Spleen (tissue), 7 donors: ENCODE results near the gene USP5.

Experiments used
- CTCF ChIP-seq, 11 experiments: fragments of 200-600 bp in 7 of 11; fragments of 450-650 bp in 4 of 11; sonication (generic) in 4 of 11; IDR thresholded peaks in 8 of 11; conservative IDR thresholded peaks in 3 of 11; 1 replicate in 7 of 11; 2 replicates in 4 of 11; pipeline versions ENCODE4 v1.4.0 to v1.8.0; 2016 to 2021; ENCODE audit warnings: antibody characterized with exemption in 11 of 11, inconsistent platforms in 4 of 11, mild to moderate bottlenecking in 1 of 11
- POLR2A ChIP-seq, 3 donors: fragments of 450-650 bp; IDR thresholded peaks; one replicate each; pipeline ENCODE4 v1.5.1; 2017; ENCODE audit warnings: antibody characterized with exemption in 3 of 3, mild to moderate bottlenecking in 1 of 3
- POLR2AphosphoS5 ChIP-seq, 3 donors: sonication (generic); formaldehyde crosslinking; IDR thresholded peaks; one replicate each; pipeline ENCODE4 v1.5.1; 2017; ENCODE audit warnings: antibody characterized with exemption in 3 of 3
- donor health status: DM: no; HTN: no; CAD: no; lungs with moderate emphysema.
- donor health status: DM: no; HTN: no; CAD: no.
- donor health status: DM: no; HTN: no; CAD: no.

DNA sequence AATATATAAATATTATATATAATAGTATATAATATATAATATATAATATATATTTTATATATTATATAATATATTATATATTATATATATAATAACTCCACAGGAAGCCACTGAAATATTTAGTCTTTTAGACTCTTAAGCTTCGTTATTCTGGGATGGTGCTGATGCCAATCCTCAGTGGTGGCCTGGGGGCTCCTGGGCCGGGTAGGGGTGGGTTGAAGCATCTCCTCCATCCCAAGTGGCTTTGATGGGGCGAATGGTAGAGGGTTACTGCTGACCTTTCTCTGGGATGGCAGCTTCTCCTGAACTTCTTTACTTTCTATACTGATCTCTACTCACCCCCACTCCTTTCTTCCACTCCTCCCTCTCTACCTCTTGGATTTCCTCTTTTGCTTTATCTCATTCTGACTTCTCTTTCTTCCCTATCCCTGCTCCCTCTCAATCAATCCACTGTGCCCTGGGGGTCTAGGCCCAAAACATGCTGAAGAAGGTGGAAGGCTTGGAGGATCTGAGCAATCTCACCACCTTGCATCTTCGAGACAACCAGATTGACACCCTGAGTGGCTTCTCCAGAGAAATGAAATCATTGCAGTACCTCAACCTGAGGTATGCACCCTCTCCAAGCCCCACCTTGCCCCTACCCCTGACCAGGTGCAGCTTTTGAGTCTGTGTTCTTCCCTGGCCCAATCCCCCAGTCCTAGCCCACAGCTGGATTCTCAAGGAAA lies 57.6 kb downstream of the USP5 start:
- TF ChIP-seq POLR2AphosphoS5 (IDR thresholded peaks at IDR 0.05) (no peak), POLR2A (IDR thresholded peaks at IDR 0.05) (no peak), CTCF (IDR thresholded peaks at IDR 0.05 in 8 of 11, conservative IDR thresholded peaks at IDR 0.05 in 3 of 11) (no peak)
